CD4-positive, alpha-beta T cell treated with Interleukin-6 at 100 ng/mL for 8 hours (primary cell): ENCODE data around the gene PERCC1.

Experiments
- DNase-seq: peaks from one replicate; pipeline ENCODE4 v3.0.0-alpha.2; 2020; ENCODE audit warnings: mixed read lengths, low spot score

Gene PERCC1

DNA sequence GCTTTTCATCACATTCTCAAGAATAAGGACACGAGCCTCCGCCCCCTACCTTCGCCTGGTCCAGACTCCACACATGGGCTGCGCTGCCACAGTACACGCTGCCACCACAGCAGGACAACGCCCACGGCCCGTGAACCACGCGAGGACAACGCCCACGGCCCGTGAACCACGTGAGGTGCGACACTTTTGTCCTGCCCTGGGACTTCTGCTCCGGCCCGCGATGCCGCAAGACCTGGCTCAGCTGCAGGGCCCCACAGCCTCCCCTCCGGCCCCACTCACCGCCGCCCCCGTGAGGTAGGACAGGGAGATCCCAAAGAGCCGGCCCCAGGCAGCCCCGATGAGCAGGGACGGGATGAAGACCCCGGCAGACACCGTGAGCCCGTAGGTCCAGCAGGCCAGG is 19.3 kb downstream of the PERCC1 start:
- DNase-seq, result no peak

- no peak for DNase-seq
Observed at GRCh38 chr16:1450841-1451240, 20.0 kb downstream of the PERCC1 start.

- no peak for DNase-seq
Observed at GRCh38 chr16:1451702-1452392, 21.0 kb downstream of the PERCC1 start.

GRCh38 chr16:1452530-1452929 is 21.7 kb downstream of the PERCC1 start:
- DNase-seq, result no peak

DNA sequence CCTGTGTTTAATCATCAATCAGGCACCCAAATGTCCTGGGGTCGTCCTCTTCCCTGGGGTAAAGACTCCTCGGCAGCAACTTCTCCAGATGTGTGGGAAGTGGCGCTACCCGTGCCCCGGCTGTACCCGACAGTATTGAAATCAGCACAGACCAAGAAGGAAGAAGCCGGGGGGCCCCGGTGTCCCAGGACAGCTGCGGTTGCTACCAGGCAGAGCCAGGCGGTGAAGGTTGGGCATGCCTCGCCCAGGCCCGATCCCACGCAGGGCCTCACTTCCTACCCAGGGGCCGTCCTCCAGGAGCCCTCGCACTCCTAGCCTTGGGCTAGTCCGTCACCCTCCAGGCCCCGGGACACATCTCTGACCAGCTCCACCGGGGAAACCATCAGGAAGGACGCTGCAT is 22.4 kb downstream of the PERCC1 start:
- no peak for DNase-seq

DNA sequence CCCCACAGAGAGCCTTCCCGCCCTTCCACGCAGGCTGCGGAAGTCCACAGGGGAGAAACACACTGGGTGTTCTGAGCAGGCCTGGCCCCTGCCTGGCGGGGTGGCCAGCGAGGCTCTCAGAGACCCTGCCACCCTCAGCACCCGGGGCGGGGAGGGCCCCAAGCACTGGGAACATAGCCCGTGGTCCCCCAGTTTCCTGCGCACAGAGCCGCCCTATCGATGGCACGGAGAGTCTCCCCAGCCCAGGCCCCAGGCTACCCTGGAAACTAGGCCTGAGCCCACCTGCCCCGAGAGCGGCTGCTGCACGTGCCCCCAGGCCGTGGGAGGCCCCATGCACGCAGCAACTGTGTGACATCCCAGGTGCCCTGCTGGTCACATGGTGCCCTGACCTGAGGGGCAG is 23.7 kb downstream of the PERCC1 start:
- DNase-seq, result no peak

DNA sequence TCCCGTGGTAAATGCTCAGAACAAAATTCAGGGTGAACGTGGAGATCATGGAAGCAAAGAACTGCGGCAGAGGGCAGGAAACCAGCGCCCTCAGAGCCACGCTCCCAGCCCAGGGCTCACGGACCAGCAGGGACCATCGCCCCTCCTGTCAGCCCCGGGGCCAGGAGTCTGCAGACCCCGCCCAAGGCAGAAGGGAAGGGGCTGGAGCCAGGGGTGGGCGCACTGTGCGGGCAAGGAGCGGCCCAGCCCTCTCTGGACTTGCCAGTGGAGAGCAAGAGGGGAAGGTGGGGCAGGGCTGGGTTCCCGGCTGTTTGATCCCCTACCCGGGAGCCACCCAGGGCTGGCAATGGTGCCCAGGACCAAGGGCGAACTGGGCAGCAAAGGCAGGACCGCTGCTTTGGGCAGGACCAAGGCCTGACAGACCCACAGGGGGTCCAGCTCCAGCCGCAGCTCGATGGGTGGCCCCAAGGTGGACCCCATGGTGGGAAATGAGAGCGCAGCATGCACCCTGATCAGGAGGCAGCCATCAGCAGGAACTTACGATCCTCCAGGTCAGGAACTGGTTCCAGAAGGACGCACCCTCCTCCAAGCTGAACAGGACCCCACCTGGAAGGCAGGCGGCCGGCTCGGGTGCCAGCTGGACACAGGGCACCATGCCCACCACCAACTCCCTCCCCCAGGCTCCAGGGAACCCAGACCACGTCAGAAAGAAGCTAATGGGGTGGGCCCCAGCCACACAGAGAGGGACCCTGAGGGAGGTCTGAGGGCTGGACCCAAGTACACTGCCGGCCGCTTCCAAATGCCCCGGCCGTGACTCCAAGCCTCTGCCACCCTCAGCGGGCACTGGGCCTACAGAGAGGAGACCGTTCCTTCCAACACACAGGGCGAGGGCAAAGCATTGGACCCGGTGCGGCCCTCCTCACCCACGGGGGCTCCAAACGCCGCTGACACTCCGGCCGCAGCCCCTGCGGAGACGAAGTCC is 24.6 kb downstream of the PERCC1 start:
- no peak for DNase-seq

GRCh38 chr16:1456951-1457350 is 26.1 kb downstream of the PERCC1 start:
- no peak for DNase-seq

GRCh38 chr16:1457489-1458245 is 26.8 kb downstream of the PERCC1 start:
- no peak for DNase-seq

- DNase-seq, result no peak
Observed at GRCh38 chr16:1458336-1458976, 27.6 kb downstream of the PERCC1 start.

DNA sequence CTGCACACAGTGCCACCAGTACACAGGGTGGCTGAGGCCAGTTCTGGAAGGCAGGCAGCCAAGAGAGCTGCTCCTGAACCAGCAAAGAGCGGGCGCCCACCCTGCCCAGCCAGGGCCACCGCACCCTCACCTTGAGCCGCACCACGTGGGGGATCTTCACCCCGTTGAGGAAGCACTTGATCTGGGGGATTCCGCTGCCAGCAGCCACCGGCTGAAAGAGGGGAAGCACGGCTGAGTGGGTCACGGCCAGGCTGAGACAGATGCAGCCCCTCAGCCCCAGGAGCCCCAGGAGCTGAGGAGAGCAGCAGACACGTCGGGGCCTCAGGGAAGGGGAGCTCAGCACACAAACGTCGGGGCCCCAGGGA is 28.1 kb downstream of the PERCC1 start:
- DNase-seq, result no peak

- no peak for DNase-seq
Observed at GRCh38 chr16:1459967-1460366, 29.1 kb downstream of the PERCC1 start.

- no peak for DNase-seq
Observed at GRCh38 chr16:1460602-1461138, 29.8 kb downstream of the PERCC1 start.

DNA sequence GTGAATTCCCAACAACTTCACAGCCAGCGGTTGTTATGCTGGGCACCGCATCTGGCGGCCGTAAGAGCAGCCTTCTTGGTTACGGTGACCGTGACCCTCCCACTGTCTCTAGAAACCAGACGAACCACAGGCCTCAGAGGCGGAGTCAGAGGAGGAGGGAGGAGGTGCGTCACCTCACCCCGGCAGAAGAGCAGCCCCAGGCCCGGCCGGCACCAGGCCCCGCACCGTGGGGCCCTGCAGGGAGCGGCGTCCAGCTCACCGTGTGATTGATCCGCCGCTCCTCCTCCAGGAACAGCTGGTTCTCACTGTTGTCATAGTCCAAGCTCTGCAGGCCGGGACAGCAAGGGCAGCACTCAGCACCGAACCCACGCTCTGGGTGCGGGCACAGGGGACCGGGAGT is 30.3 kb downstream of the PERCC1 start:
- DNase-seq, result no peak

- no peak for DNase-seq
Observed at GRCh38 chr16:1464196-1464893, 33.5 kb downstream of the PERCC1 start.

DNA sequence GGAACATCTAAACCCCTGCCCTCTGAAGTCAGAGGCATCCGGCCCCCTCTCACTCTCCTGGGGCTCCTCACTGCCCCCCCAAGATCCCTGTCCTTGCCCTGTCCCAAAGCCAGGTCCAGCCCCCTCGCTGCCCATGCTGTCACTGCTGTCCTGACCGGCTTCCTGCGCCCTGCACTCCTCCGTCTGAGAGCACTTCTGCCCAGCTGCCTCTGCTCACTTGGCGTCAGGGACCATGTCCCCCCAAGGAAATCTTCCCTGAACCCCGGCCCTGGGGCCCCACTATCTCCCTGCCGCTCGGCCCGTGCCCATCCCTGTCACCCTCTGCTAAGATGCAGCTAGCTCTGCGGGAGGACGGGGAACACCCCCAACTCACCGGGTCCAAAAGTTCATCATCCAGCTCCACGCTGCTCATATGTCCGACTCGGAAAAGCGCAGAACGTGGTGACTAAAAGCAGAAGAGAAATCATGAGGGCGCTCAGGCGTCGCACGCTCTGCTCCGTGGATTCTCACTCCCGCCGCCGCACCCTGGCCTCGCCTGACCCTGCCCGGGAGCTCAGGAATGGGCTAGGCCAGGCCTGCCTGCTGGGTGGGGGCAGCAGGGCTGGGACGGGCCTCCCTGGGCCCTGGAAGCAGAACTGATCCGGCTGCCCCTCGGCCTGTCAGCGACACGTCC is 34.2 kb downstream of the PERCC1 start:
- no peak for DNase-seq

GRCh38 chr16:1465567-1465915 is 34.7 kb downstream of the PERCC1 start:
- no peak for DNase-seq

GRCh38 chr16:1466054-1466453 is 35.2 kb downstream of the PERCC1 start:
- no peak for DNase-seq

- no peak for DNase-seq
Observed at GRCh38 chr16:1466968-1467521, 36.2 kb downstream of the PERCC1 start.

DNA sequence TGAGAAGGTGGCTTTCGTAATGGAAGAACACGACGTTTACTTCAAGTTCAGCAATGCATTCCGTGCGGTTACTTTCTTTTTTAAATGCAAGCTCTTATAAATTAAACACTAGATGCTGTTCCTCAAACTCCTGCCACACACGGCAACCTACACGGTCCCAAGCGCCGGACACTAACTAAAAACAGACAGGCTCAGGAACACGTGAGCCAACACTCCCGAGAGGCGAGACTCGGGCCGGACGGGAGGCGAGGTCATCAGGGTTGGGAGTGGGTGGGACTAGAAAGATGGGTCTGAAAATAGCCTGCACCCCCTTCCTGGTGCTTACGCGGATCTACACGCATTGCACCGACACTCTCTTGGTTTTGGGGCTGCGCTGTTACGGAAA is 37.5 kb downstream of the PERCC1 start:
- no peak for DNase-seq
